Endothelial cell of umbilical vein (primary cell): ENCODE results near the gene TRIM14. TPM values are rescaled to one million over a fixed set of nuclear protein-coding genes. Genes with fewer than 3 reads are reported as not detected.

Source experiments
- BruUV-seq: library from RNA; stranded (reverse); fragments of 400-500 nt; replicated peaks from 2 replicates; lab custom pipeline; 2021; lab: Mats Ljungman, UMichigan
- CTCF ChIA-PET: fragments of 300-600, 350-600 bp; sonication (Branson Sonifier 250); formaldehyde crosslinking; loops from one replicate; lab custom pipeline; 2021; ENCODE audit warnings: antibody characterized with exemption, inconsistent platforms; lab: Charles Lee
- POLR2A ChIA-PET: fragments of 300-600, 350-600 bp; sonication (Branson Sonifier 250); formaldehyde crosslinking; loops from one replicate; lab custom pipeline; 2021; ENCODE audit warnings: antibody characterized with exemption, inconsistent platforms; lab: Charles Lee
- DNase-seq: peaks from one replicate; pipeline ENCODE4 v3.0.0-alpha.2; 2011; ENCODE audit warnings: low read depth, low spot score
- FAIRE-seq: peaks from 2 replicates; lab custom pipeline; 2011; peaks lifted over from hg19 to GRCh38; lab: Jason Lieb, UNC
- H2AFZ ChIP-seq: 2 replicates; pipeline ENCODE4 v1.6.0; 2012; ENCODE audit warnings: low read depth, low read length, control low read depth, inconsistent platforms
- H3K27ac ChIP-seq: 2 replicates; pipeline ENCODE4 v1.5.1; 2011; ENCODE audit warnings: low read depth, mild to moderate bottlenecking, control low read depth, low read length, moderate library complexity; ENCODE audit not compliant: insufficient read depth
- H3K27me3 ChIP-seq, 2 experiments: 2 replicates each; pipeline versions ENCODE4 v1.6.0 to v1.6.1; 2011; ENCODE audit warnings: low read length in 2 of 2, mixed read lengths in 1 of 2; ENCODE audit not compliant: control insufficient read depth in 2 of 2, insufficient read depth in 2 of 2
- H3K36me3 ChIP-seq, 2 experiments: 2 replicates in 1 of 2; 3 replicates in 1 of 2; pipeline ENCODE4 v1.5.1; 2011; ENCODE audit warnings: low read length in 2 of 2, mild to moderate bottlenecking in 1 of 2, moderate library complexity in 1 of 2; ENCODE audit not compliant: control insufficient read depth in 2 of 2, insufficient read depth in 2 of 2; ENCODE audit errors: extremely low read depth in 1 of 2
- H3K4me1 ChIP-seq: 3 replicates; pipeline ENCODE4 v1.5.1; 2011; ENCODE audit warnings: mild to moderate bottlenecking, low read length; ENCODE audit not compliant: control insufficient read depth, insufficient read depth; ENCODE audit errors: extremely low read depth
- H3K4me2 ChIP-seq: 2 replicates; pipeline ENCODE4 v1.6.1; 2011; ENCODE audit warnings: low read length, control low read depth, mixed read lengths; ENCODE audit not compliant: insufficient read depth
- H3K4me3 ChIP-seq, 3 experiments: fragments of 200-600 bp in 1 of 3; sonication (generic), shearing (Covaris generic) in 1 of 3; replicated peaks in 1 of 3; 2 replicates each; pipeline ENCODE4 v1.5.1; 2011 to 2016; ENCODE audit warnings: control low read depth in 3 of 3, low read length in 3 of 3, mild to moderate bottlenecking in 2 of 3, inconsistent platforms in 1 of 3, low read depth in 1 of 3, moderate library complexity in 1 of 3; ENCODE audit not compliant: insufficient read depth in 1 of 3
- H3K79me2 ChIP-seq: 2 replicates; pipeline ENCODE4 v1.6.0; 2012; ENCODE audit warnings: low read length, inconsistent platforms; ENCODE audit not compliant: control insufficient read depth, insufficient read depth
- H3K9ac ChIP-seq: replicated peaks from 2 replicates; pipeline ENCODE3; 2011; ENCODE audit warnings: low read length, control low read depth; ENCODE audit not compliant: insufficient read depth; ENCODE audit errors: extremely low read depth
- H3K9me1 ChIP-seq: replicated peaks from 3 replicates; pipeline ENCODE4 v1.6.0; 2011; ENCODE audit warnings: mild to moderate bottlenecking, low read length; ENCODE audit not compliant: control insufficient read depth, insufficient read depth; ENCODE audit errors: extremely low read depth
- H3K9me3 ChIP-seq: replicated peaks from 2 replicates; pipeline ENCODE4 v1.5.1; 2012; ENCODE audit warnings: low read length, inconsistent platforms; ENCODE audit not compliant: control insufficient read depth, insufficient read depth
- H4K20me1 ChIP-seq: replicated peaks from 2 replicates; pipeline ENCODE3; 2011; ENCODE audit warnings: mild to moderate bottlenecking, low read length; ENCODE audit not compliant: control insufficient read depth, insufficient read depth; ENCODE audit errors: extremely low read depth
- CTCF ChIP-seq, 2 donors: IDR thresholded peaks; 1 replicate in 1 of 2; 2 replicates in 1 of 2; pipeline ENCODE4 v1.5.1; 2011; ENCODE audit warnings: low read length in 2 of 2, mild to moderate bottlenecking in 2 of 2, moderate library complexity in 2 of 2, control low read depth in 1 of 2, inconsistent platforms in 1 of 2, low read depth in 1 of 2; ENCODE audit not compliant: insufficient read depth in 1 of 2; ENCODE audit errors: extremely low read depth in 1 of 2
- EZH2 ChIP-seq: IDR thresholded peaks from 2 replicates; pipeline ENCODE4 v1.6.1; 2012; ENCODE audit warnings: borderline replicate concordance, low read depth, mild to moderate bottlenecking, moderate library complexity, low read length, inconsistent platforms; ENCODE audit not compliant: severe bottlenecking
- FOS ChIP-seq: IDR thresholded peaks from 2 replicates; pipeline ENCODE4 v1.6.1; 2011; ENCODE audit warnings: mild to moderate bottlenecking, low read length, moderate library complexity, borderline replicate concordance; ENCODE audit not compliant: insufficient read depth
- GATA2 ChIP-seq: IDR thresholded peaks from 2 replicates; pipeline ENCODE4 v1.7.0; 2011; ENCODE audit warnings: low read depth, mild to moderate bottlenecking, moderate library complexity, mixed read lengths, low read length; ENCODE audit not compliant: insufficient read length, insufficient read depth
- JUN ChIP-seq: IDR thresholded peaks from 2 replicates; pipeline ENCODE4 v1.6.1; 2011; ENCODE audit warnings: borderline replicate concordance, low read depth; ENCODE audit not compliant: insufficient read length, insufficient read depth
- MAX ChIP-seq: IDR thresholded peaks from 2 replicates; pipeline ENCODE4 v1.6.1; 2011; ENCODE audit not compliant: insufficient read depth, insufficient read length
- MYC ChIP-seq: IDR thresholded peaks from one replicate; pipeline ENCODE4 v1.6.1; 2011; ENCODE audit warnings: mild to moderate bottlenecking, low read depth, low read length
- POLR2A ChIP-seq: IDR thresholded peaks from 2 replicates; pipeline ENCODE4 v1.6.1; 2012; ENCODE audit warnings: low read depth, mild to moderate bottlenecking, control low read depth, low read length
- POLR2AphosphoS5 ChIP-seq: IDR thresholded peaks from 2 replicates; pipeline ENCODE4 v1.6.1; 2012; ENCODE audit warnings: low read depth, mild to moderate bottlenecking, control low read depth, low read length, moderate library complexity; ENCODE audit not compliant: insufficient read depth
- dilution Hi-C: fragments of 300-500 bp; cut with MboI; formaldehyde crosslinking; loops from one replicate; pipeline ENCODE4 v1.15.0; 2019; ENCODE audit warnings: low sequenced_read_pairs; ENCODE audit not compliant: extremely low pct_ligation_motif_present
- intact Hi-C: fragments of 100-400 bp; cut with micrococcal nuclease; formaldehyde crosslinking; loops from one replicate; pipeline ENCODE4 v1.10.0; 2022
- polyA plus RNA-seq, 4 experiments: library from polyadenylated mRNA; depleted of rRNA in 3 of 4; stranded (reverse) in 3 of 4; unstranded in 1 of 4; fragments of >200 nt; gene quantifications; 2 replicates each; pipeline versions ENCODE4 v1.2.1 to v1.2.3, GENCODE V29; 2011 to 2012; ENCODE audit warnings: missing spikeins in 1 of 4
- total RNA-seq: library from RNA; stranded (reverse); gene quantifications from 2 replicates; pipeline ENCODE4 v1.2.3, GENCODE V29; 2021

Gene TRIM14
- total and polyA plus RNA-seq, 2 donors (not counting 3 experiments of a cell fraction or from before 2014, with no cell fraction given), result 4.8 to 10.7 TPM

GRCh38 chr9:98094316-98094715 lies 24.7 kb downstream of the TRIM14 start:
- no peak for TF ChIP-seq MAX
- TF ChIP-seq MYC, result no peak
- no peak for TF ChIP-seq CTCF (IDR thresholded peaks at IDR 0.05; ENCODE audit: extremely low read depth in 1 of 2, insufficient read depth in 1 of 2, low read depth in 1 of 2, low read length in 2 of 2)
- no peak for TF ChIP-seq FOS
- TF ChIP-seq JUN, result no peak
- TF ChIP-seq EZH2, result no peak
- no peak for TF ChIP-seq POLR2A
- TF ChIP-seq POLR2AphosphoS5, result no peak
- no peak for TF ChIP-seq GATA2
- no TSS peak for BruUV-seq
- Histone ChIP-seq H3K9ac (no peak overlapping the region), H3K4me3 (no peak overlapping the region), H3K36me3 (no peaks in the 10 kb centered on the region), H3K4me2 (no peak overlapping the region), H3K27me3 (no peaks in the 10 kb centered on the region), H4K20me1 (no peaks in the 10 kb centered on the region), H3K9me1 (no peaks in the 10 kb centered on the region), H3K79me2 (no peaks in the 10 kb centered on the region), H3K27ac (no peak overlapping the region), H2AFZ (no peak overlapping the region), H3K9me3 (no peaks in the 10 kb centered on the region), H3K4me1 (no peaks in the 10 kb centered on the region)
- dilution Hi-C loops (no loop called here), intact Hi-C loops (no loop called here)
- no peak for FAIRE-seq
- CTCF ChIA-PET, result interaction anchor here (0.9 to 1.3 kb wide), 2 partner anchors 60 to 682 kb away, joined by 3 read pairs; no protein-coding TSS in a partner anchor
- no peak for DNase-seq
- POLR2A ChIA-PET, result no interaction called here
